ENCODE results near the gene RAC3.

The RAC3 gene

GRCh38 chr17:82052638-82053059 is 21.2 kb downstream of the RAC3 start:
- TF ChIP-seq CTCF (IDR thresholded peaks at IDR 0.05), result no peak

- no peak for TF ChIP-seq CTCF (IDR thresholded peaks at IDR 0.05)
Measured at GRCh38 chr17:82053130-82053529, 21.7 kb downstream of the RAC3 start.

- no peak for TF ChIP-seq CTCF (IDR thresholded peaks at IDR 0.05)
Measured at GRCh38 chr17:82053556-82054263, 22.2 kb downstream of the RAC3 start.

- no peak for TF ChIP-seq CTCF (IDR thresholded peaks at IDR 0.05)
Measured at GRCh38 chr17:82054351-82055022, 23.0 kb downstream of the RAC3 start.

- TF ChIP-seq CTCF (IDR thresholded peaks at IDR 0.05), result no peak
Measured at GRCh38 chr17:82055023-82055964, 23.8 kb downstream of the RAC3 start.

GRCh38 chr17:82055965-82056728 is 24.7 kb downstream of the RAC3 start:
- no peak for TF ChIP-seq CTCF (IDR thresholded peaks at IDR 0.05)
